G401 (cell line): ENCODE results near the gene STPG4. TPM values are rescaled to one million over a fixed set of nuclear protein-coding genes. Genes with fewer than 3 reads are reported as not detected.

ENCODE experiments used
- DNase-seq: peaks from one replicate; pipeline ENCODE4 v3.0.0-alpha.2; 2015; ENCODE audit warnings: low spot score
- in situ Hi-C: cut with HindIII; loops from 2 replicates; pipeline ENCODE4 v1.10.0; 2016; ENCODE audit warnings: low sequenced_read_pairs, mixed read lengths
- total RNA-seq: library from RNA; depleted of rRNA; stranded (reverse); fragments of >200 nt; shearing (Covaris generic); gene quantifications from 2 replicates; pipeline ENCODE4 v1.2.3, GENCODE V29; 2014

STPG4 gene
- total RNA-seq, 1 experiment from 2014 or later: not detected

DNA sequence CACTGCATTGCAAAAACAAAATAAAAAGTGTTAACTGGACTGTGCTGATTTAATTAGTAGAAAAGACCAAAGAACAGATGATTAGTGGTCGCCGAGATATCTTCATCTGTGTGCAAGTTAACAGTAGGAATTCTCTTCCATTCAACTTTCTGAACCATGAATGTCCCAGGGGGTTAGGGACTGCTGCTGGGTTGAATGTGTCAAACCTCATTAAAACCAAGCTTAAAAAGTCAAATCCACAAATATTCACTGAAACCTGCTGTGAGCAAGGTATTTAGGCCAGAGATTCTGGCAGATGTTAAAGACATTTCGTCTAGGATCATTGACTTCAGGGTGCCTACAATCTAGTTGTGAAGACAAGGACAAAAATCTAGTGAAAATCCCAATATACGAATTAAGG lies 58.7 kb downstream of the STPG4 start:
- in situ Hi-C loops: no loop called here
- DNase-seq: no peak

DNA sequence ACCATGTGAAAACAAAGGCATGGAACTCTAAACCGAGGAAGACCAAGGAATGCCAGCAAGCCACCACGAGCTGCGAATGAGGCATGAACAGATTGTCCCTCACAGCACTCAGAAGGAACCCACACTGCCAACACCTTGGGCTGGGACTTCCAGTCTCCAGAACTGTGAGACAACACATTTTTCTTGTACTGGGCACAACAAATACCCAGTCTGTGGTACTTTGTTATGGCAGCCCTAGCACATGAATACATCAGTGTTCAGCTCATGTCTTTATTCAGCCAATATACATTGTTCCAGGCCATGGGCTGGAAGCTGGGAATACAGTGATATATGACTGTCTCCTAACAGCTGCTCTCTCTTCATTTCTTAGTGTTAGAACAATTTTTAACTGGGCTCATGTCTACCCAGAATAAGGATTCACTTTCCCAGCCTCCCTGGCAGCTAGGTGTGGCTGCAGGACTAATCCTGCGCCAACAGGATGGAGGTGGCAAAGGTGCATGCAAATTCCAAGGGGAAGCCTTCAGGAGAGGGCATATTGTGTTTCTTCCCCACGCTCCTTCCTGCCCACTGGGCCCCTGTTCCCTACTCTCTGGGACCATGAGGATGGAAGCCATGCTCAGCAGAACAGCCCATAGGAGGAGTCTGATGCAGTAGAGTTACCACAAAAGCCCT lies 59.6 kb downstream of the STPG4 start:
- in situ Hi-C loops: no loop called here
- DNase-seq: no peak

DNA sequence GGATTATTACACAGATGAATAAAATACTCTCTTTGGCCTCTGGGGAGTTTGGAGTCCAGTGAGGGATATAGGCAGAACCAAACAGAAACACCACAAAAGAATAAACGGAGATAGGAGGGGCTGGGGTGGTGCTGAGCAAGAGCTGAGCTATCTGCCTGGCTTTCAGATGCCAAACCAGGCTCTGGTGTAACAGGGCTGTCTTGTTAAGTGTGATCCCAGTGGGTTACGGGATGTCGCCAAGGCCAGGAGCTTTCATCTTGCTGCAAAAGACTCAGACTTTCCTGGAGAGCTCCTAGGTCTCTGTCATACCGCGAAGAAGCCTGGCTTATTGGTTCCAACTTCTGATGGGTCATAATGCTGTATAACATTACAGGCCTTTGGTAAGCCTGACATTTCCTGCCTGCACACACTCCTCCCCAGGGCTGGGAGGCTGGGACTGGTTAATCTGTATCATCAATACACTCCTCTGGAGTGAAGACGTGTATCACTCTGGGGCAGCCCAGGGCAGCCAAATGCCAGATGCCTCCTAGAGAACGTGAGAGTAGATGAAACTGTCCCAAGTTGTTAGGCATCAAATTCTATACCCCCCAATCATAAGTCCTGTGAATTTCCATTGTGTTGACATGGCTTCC lies 60.5 kb downstream of the STPG4 start:
- in situ Hi-C loops: no loop called here
- DNase-seq: no peak

DNA sequence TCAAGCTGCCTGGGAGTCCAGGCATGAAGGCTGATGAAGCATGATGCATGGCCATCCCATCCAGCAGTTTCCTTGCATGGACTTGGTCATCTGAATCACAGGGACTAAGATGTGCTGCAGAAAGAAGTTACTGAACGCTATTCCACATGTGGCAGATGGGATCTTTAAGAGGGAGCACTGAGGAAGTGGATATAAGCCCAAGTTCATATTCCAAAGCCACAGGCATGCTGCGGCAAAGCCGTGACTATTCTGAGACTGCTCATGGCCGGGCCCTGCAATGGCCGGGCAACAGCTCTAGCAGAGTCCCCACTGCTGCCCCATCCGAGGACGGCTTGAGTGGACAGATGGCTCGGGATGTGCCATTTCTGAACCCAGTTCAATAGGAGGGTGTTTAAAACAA lies 61.5 kb downstream of the STPG4 start:
- DNase-seq: no peak
- in situ Hi-C loops: no loop called here

DNA sequence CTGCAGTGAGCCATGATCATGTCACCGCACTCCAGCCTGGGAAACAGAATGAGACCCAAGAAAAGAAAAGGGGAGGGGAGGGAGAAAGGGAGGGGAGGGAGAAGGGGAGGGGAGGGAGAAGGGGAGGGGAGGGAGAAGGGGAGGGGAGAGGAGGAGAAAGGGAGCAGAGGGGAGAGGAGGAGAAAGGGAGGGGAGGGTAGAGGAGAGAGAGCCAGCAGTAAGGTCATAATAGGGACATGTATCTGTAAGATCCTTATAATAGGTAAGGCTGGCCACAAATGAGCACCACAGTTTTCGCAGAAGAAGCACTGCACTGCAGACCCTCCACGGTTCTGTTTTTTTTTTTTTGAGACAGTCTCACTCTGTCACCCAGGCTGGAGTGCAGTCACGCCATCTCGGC lies 62.6 kb downstream of the STPG4 start:
- in situ Hi-C loops: no loop called here
- no peak for DNase-seq

DNA sequence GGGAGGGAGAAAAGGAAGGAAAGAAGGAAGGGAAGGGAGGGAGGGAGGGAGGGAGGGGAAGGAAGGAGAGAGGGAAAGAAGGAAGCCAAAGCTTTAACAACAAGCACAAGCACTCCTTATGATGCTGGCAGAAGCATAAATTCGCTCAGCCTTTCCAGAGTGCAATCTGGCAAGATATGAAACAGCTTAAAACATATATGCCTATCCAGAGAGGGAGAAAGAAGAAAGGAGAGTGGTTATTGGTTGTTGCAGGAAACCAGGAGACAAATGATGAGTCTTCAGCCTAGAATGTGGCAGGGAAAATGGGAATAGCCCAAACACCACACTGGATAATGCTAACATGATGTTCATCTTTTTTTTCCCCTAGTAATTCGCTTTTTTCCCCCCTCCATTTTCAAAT lies 64.0 kb downstream of the STPG4 start:
- no peak for DNase-seq
- in situ Hi-C loops: no loop called here

DNA sequence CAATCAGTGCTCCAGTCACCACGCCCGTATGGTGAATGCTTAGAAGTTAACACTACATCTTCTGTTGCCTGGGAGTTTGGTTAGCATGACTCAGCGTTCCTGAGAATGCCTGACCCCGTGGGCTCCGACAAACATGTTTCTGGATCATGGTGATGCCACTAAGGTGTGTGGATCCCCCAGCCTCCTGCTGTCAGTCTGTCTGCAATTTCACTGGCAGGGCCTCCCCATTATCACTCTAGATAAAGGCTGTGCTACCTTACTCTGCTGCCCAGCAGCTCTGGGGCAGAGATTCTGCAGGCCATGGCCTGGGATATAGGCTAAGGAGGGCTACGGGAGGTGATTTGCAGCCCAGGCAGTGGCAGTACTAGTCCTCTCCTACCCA lies 66.0 kb downstream of the STPG4 start:
- DNase-seq: no peak
- in situ Hi-C loops: no loop called here

DNA sequence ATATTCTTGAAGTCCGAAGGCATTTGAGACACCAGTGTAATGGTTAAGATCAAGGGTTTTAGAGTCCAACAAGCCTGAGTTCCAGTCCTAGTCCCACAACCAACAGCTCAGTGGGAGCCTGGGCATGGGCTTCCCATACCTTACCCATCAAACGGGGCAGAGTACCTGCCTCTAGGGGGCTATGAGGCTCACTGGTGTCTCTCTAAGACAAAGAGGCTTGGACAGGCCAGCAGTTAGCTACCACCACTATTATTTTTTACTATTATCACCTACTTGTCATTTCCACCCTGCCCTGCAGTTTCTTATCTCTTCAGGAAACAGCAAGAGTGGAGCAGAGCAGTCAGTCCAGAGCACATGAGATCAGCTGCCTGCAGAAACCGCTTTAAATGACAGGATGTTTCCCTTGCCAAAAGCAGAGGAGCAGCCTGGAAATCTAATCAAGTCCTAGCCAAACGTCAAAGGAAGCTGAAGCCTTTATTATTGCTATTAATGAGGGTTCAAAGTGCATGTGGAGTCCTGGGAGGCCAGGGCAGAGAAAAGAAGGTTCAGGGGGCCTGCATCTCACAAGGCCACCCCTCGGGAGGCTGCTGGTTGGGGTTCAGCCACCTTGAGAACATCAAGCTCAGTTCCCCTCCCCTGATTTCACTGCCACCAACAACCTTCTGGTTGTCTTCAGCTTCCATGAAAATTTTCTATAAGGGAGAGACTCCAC lies 66.6 kb downstream of the STPG4 start:
- in situ Hi-C loops: no loop called here
- no peak for DNase-seq

DNA sequence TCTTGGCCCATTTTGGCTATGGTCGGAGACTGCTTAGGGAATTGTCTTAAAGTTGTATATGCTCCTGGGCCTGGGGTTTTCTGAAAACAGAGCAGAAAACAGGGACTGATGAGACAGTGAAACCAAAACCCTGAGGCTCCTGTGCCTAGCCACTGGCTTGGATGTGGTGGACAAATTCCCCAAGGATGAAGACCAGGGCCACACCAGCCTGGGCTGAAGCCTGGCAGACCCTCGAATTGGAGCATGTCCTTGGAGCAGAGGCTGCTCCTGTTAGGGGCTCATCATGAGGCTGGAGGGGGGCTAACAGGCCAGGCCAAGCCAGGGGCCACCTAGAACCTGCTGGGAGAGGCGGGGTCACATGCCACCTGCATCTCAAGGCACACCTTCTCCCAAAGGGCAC lies 68.1 kb downstream of the STPG4 start:
- DNase-seq: no peak
- in situ Hi-C loops: no loop called here

DNA sequence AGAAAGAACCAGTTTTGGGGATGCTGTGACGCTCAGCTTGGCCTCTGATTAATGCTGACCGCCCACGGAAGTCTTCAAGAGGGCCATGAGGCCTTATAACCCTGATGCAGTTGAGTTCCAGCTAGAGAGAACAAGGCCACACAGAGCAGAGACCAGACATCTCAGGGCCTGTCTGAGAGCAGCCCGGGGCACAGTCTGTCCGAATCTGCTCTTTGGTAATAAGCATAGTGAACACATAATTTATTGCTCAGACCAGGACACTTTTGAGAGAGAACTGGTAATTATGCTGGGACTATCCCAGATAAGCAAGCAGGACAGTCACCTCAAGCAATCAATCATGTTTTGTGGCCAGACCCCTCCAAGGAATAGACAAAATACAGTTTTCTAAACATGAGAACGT lies 68.5 kb downstream of the STPG4 start:
- no peak for DNase-seq
- in situ Hi-C loops: no loop called here

DNA sequence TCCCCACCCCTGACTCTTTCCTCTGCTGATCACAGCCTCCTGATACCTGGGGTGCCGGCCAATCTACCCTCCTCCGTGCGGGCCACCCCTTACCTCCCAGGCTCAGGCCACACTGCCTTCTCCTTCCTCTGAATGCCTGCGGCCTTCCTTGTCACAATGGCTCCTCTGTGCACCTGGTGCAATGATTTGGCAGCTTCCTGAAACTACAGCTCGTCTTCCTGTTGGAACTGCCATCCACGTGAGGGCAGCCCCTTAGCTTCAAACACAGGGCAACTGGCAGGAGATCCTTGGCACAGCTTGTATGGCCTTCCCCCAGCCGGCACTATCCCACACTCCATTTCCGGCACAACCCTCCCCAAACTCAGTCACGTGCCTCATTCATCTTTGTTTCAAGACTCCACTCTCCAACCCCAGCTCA lies 69.0 kb downstream of the STPG4 start:
- DNase-seq: no peak
- in situ Hi-C loops: no loop called here

DNA sequence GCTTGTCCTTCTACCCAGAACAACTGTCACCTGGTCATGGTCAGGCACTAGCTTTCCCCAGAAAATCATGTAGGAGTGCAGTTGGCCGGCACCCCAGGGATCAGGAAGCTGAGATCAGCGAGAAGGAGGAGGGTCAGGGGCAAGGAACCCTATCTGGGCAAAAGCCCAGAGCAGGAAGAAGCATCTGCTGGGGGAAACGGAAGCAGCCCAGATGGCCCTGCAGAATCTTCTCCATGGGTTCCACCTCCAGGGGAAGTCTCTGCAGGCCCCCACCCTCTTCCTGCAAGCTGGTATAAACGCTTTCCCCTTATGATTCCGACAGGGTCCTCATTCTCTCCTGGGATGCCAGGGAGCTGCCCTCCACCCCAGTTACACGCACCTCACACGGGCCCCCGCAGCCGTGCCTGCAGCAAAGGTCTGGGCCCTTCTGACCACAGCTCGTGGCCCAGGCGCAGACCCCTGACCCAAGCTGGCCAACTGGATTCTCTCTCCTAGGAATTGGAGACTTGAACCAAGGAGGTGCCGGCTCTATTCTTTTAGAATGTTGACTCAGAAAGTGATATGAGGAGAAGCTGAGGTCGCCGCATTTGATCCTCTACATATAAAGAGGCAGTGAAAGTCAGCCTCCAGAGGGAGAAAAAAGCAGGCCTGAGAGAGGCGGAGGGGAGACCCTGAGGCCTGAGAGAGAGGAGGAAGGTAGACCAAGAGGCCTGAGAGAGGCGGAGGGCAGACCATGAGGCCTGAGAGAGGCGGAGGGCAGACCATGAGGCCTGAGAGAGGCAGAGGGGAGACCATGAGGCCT lies 71.0 kb downstream of the STPG4 start:
- DNase-seq: peak; percentile 25
- in situ Hi-C loops: no loop called here

DNA sequence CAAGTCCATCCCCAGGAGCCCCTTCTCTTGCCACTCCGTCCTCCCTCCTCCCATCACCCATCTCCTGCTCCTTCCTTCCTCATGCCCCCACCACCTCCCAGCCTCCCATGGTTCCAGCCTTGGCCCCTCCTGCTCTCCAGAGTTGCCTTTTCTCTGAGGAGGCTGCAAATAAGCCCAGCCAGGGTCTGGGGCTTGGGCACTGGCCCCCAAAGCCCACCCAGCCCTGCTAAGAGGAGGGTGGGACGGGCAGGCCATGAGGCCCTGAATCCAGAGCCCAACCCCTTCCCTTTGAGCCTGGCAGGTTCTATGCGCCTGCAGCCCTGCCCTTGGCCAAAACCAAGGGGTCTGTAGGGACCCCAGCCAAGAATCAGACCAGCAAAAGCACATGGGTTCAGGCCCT lies 71.6 kb downstream of the STPG4 start:
- in situ Hi-C loops: no loop called here
- DNase-seq: no peak

DNA sequence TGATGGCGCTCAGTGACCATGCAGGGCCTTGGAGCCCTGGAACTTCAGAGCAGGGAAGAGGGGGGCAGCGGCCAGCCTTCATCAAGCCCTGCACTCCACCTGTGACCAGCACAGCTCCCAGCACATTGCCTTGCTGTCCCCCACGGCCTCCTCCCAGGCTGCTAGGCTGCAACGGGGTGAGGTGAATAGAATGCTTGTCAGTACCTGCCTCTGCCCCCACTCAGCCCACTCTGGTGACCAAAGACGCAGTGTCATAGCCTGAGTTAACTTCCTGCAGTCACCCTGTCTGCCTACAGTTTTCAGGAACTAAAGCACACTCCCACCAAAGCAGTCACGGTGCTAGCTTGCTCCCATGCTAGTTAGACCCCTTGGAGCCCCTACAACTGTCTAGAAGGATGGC lies 72.1 kb downstream of the STPG4 start:
- in situ Hi-C loops: no loop called here

DNA sequence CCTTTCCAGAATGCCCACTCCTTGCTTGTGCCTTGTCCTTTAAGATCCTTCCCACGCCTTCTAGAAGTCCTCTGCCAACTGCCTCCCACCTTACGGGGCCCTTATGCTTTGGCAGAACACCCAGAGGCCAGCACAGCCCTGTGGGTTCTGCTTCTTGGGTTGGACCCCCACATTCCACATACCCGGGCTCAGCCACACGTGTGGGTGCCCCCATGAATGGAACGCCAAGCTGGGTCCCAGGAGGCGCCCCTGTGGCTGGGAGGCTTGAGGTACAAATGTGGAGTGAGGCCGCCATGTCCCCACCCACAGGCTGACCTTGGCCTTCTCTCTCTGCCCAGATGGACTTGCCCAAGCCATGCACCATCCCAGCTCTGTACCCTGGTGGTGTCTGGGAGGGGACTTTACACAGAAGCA lies 74.2 kb downstream of the STPG4 start:
- in situ Hi-C loops: no loop called here

More for the DNA sequence above, 72.1 kb downstream of the STPG4 start:
- no peak for DNase-seq

DNA sequence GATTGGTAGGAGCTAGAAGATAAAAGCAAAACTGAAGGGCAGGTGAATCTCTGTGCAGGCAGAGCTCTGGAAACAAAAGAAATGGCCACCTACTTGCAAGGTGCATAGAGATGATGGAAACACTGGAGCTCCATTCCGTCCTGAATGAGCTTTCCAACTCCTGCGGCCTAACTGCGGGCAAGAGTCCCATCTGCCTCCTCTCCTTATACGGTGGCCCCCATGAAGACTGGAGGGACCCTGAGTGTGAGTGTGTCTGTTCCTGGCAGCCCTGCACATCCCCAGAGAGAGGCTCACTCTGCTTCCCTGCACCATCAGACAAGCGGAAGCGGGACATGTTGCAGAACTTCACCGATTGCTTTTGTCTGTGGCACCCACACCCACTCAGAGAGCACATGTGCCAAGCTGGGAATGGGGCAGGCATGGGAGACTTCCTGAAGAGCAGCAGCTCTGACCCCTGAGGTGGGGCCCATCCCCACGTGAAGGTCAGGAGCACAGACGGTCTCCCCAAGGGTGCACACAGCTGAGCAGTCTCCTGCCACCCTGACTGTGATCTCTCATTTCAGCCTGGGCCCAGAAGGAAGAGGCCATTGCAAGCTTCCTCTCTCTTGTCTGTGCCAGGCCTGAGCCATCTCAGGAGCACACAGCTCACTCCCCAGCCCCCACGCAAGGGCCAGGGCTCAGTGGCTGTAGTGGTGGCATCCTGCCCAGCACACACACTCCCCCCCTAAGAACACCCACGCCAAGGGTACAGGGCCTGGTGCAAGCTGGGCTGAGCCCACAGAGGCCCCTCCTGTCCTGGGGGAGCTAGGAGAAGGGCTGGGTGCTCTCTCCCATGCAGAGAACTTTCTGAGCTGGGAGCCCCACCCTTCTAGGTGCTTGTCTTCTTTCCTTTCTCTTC lies 75.3 kb downstream of the STPG4 start:
- in situ Hi-C loops: no loop called here
- DNase-seq: no peak

More for the DNA sequence above, 74.2 kb downstream of the STPG4 start:
- DNase-seq: no peak

DNA sequence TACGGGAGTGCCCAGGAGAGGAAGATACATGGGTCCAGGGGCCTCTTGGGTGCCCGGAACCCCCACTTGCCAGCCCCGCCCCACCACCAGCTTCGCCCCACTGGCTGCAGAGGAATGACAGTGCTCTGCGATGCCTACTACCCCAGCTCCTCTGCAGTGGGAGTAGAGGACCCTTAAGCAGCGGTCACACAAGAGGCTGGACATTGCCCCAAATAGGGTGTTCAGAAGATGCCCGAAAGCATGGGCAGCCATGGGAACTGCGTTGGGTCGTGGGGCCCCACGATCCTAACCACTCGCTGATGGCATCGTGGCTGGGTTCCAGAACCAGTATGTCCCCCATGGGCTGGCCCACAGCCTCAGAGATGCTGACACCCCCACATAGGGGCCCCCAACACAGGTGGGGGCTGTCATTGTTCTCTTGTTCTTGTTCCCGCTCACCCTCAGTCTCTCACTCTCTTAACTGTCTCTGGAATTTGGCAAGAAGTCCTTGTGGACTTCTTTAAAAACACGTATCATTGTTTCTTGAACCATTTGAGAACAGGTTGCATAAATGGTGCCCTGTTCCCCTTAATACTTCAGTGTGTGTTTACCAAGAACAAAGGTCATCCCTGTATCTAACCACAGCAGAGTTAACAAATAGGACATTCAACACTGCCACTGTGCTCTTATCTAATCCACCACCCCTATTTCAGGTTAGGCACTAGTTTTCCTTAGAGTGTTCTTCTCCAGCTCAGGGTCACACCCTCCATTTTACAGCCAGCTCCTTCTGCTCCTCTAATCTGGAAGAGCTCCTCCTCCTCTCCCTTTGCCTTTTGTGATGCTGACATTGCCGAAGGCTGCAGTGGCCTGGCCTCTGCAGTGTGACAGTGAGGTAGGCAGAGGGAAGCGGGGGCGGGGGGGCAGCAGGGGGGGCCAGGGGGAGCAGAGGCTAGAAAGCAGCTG lies 76.3 kb downstream of the STPG4 start:
- DNase-seq: no peak
- in situ Hi-C loops: no loop called here
